ENCODE data around the gene DUSP10.

The DUSP10 gene

GRCh38 chr1:221704306-221704705, 37.6 kb downstream of the DUSP10 start:
- H3K36me3 ChIP-seq (ENCODE audit: control insufficient read depth, insufficient read depth, low read length) = no peaks in the 10 kb centered on the region
- no peak overlapping the region for H3K4me3 ChIP-seq (ENCODE audit: low read length)
- H3K4me1 ChIP-seq (ENCODE audit: control insufficient read depth, insufficient read depth, low read length) = peaks cover 14% of the 10 kb centered on the region
- no peaks in the 10 kb centered on the region for H3K9me3 ChIP-seq (ENCODE audit: control insufficient read depth, low read length)
- no peaks in the 10 kb centered on the region for H3K27me3 ChIP-seq (ENCODE audit: control insufficient read depth, insufficient read depth, low read length)
- H3K9ac ChIP-seq (ENCODE audit: low read length) = no peak overlapping the region

GRCh38 chr1:221701570-221702186, 40.2 kb downstream of the DUSP10 start:
- H3K36me3 ChIP-seq (ENCODE audit: control insufficient read depth, insufficient read depth, low read length) = no peaks in the 10 kb centered on the region
- no peaks in the 10 kb centered on the region for H3K27me3 ChIP-seq (ENCODE audit: control insufficient read depth, insufficient read depth, low read length)
- H3K9me3 ChIP-seq (ENCODE audit: control insufficient read depth, low read length) = no peaks in the 10 kb centered on the region
- H3K4me3 ChIP-seq (ENCODE audit: low read length) = no peak overlapping the region
- no peaks in the 10 kb centered on the region for H3K4me1 ChIP-seq (ENCODE audit: control insufficient read depth, insufficient read depth, low read length)
- H3K9ac ChIP-seq (ENCODE audit: low read length) = no peak overlapping the region

- no peak overlapping the region for H3K4me3 ChIP-seq (ENCODE audit: low read length)
- no peaks in the 10 kb centered on the region for H3K36me3 ChIP-seq (ENCODE audit: control insufficient read depth, insufficient read depth, low read length)
- H3K9ac ChIP-seq (ENCODE audit: low read length) = no peak overlapping the region
- H3K27me3 ChIP-seq (ENCODE audit: control insufficient read depth, insufficient read depth, low read length) = no peaks in the 10 kb centered on the region
- no peaks in the 10 kb centered on the region for H3K4me1 ChIP-seq (ENCODE audit: control insufficient read depth, insufficient read depth, low read length)
- H3K9me3 ChIP-seq (ENCODE audit: control insufficient read depth, low read length) = no peaks in the 10 kb centered on the region
Observed at GRCh38 chr1:221700948-221701347, 40.9 kb downstream of the DUSP10 start.

GRCh38 chr1:221700536-221700935, 41.4 kb downstream of the DUSP10 start:
- no peak overlapping the region for H3K9ac ChIP-seq (ENCODE audit: low read length)
- no peaks in the 10 kb centered on the region for H3K36me3 ChIP-seq (ENCODE audit: control insufficient read depth, insufficient read depth, low read length)
- H3K27me3 ChIP-seq (ENCODE audit: control insufficient read depth, insufficient read depth, low read length) = no peaks in the 10 kb centered on the region
- no peaks in the 10 kb centered on the region for H3K4me1 ChIP-seq (ENCODE audit: control insufficient read depth, insufficient read depth, low read length)
- H3K4me3 ChIP-seq (ENCODE audit: low read length) = no peak overlapping the region
- no peaks in the 10 kb centered on the region for H3K9me3 ChIP-seq (ENCODE audit: control insufficient read depth, low read length)

- H3K27me3 ChIP-seq (ENCODE audit: control insufficient read depth, insufficient read depth, low read length) = no peaks in the 10 kb centered on the region
Observed at GRCh38 chr1:221699978-221700519, 41.8 kb downstream of the DUSP10 start.

GRCh38 chr1:221699577-221699976, 42.3 kb downstream of the DUSP10 start:
- Histone ChIP-seq H3K4me3 (ENCODE audit: low read length) (no peak overlapping the region), H3K9me3 (ENCODE audit: control insufficient read depth, low read length) (no peaks in the 10 kb centered on the region), H3K27me3 (ENCODE audit: control insufficient read depth, insufficient read depth, low read length) (no peaks in the 10 kb centered on the region), H3K36me3 (ENCODE audit: control insufficient read depth, insufficient read depth, low read length) (no peaks in the 10 kb centered on the region), H3K9ac (ENCODE audit: low read length) (no peak overlapping the region), H3K4me1 (ENCODE audit: control insufficient read depth, insufficient read depth, low read length) (no peaks in the 10 kb centered on the region)

More at GRCh38 chr1:221699978-221700519, 41.8 kb downstream of the DUSP10 start:
- no peak overlapping the region for H3K4me3 ChIP-seq (ENCODE audit: low read length)
- H3K9me3 ChIP-seq (ENCODE audit: control insufficient read depth, low read length) = no peaks in the 10 kb centered on the region
- no peak overlapping the region for H3K9ac ChIP-seq (ENCODE audit: low read length)
- H3K36me3 ChIP-seq (ENCODE audit: control insufficient read depth, insufficient read depth, low read length) = no peaks in the 10 kb centered on the region
- no peaks in the 10 kb centered on the region for H3K4me1 ChIP-seq (ENCODE audit: control insufficient read depth, insufficient read depth, low read length)

- Histone ChIP-seq H3K9ac (ENCODE audit: low read length) (no peak overlapping the region), H3K4me1 (ENCODE audit: control insufficient read depth, insufficient read depth, low read length) (no peaks in the 10 kb centered on the region), H3K9me3 (ENCODE audit: control insufficient read depth, low read length) (no peaks in the 10 kb centered on the region), H3K36me3 (ENCODE audit: control insufficient read depth, insufficient read depth, low read length) (no peaks in the 10 kb centered on the region), H3K4me3 (ENCODE audit: low read length) (no peak overlapping the region), H3K27me3 (ENCODE audit: control insufficient read depth, insufficient read depth, low read length) (no peaks in the 10 kb centered on the region)
Observed at GRCh38 chr1:221698579-221699349, 43.1 kb downstream of the DUSP10 start.

GRCh38 chr1:221697923-221698425, 43.9 kb downstream of the DUSP10 start:
- no peaks in the 10 kb centered on the region for H3K27me3 ChIP-seq (ENCODE audit: control insufficient read depth, insufficient read depth, low read length)
- no peaks in the 10 kb centered on the region for H3K4me1 ChIP-seq (ENCODE audit: control insufficient read depth, insufficient read depth, low read length)
- no peaks in the 10 kb centered on the region for H3K9me3 ChIP-seq (ENCODE audit: control insufficient read depth, low read length)
- no peak overlapping the region for H3K4me3 ChIP-seq (ENCODE audit: low read length)
- H3K9ac ChIP-seq (ENCODE audit: low read length) = no peak overlapping the region
- no peaks in the 10 kb centered on the region for H3K36me3 ChIP-seq (ENCODE audit: control insufficient read depth, insufficient read depth, low read length)

- no peak overlapping the region for H3K9ac ChIP-seq (ENCODE audit: low read length)
Observed at GRCh38 chr1:221696718-221697461, 45.0 kb downstream of the DUSP10 start.

GRCh38 chr1:221696027-221696426, 45.9 kb downstream of the DUSP10 start:
- Histone ChIP-seq H3K27me3 (ENCODE audit: control insufficient read depth, insufficient read depth, low read length) (no peaks in the 10 kb centered on the region), H3K9ac (ENCODE audit: low read length) (no peak overlapping the region), H3K9me3 (ENCODE audit: control insufficient read depth, low read length) (no peaks in the 10 kb centered on the region), H3K4me1 (ENCODE audit: control insufficient read depth, insufficient read depth, low read length) (no peaks in the 10 kb centered on the region), H3K4me3 (ENCODE audit: low read length) (no peak overlapping the region), H3K36me3 (ENCODE audit: control insufficient read depth, insufficient read depth, low read length) (no peaks in the 10 kb centered on the region)

More at GRCh38 chr1:221696718-221697461, 45.0 kb downstream of the DUSP10 start:
- Histone ChIP-seq H3K4me1 (ENCODE audit: control insufficient read depth, insufficient read depth, low read length) (no peaks in the 10 kb centered on the region), H3K9me3 (ENCODE audit: control insufficient read depth, low read length) (no peaks in the 10 kb centered on the region), H3K27me3 (ENCODE audit: control insufficient read depth, insufficient read depth, low read length) (no peaks in the 10 kb centered on the region), H3K36me3 (ENCODE audit: control insufficient read depth, insufficient read depth, low read length) (no peaks in the 10 kb centered on the region), H3K4me3 (ENCODE audit: low read length) (no peak overlapping the region)

- H3K36me3 ChIP-seq (ENCODE audit: control insufficient read depth, insufficient read depth, low read length) = no peaks in the 10 kb centered on the region
- no peaks in the 10 kb centered on the region for H3K4me1 ChIP-seq (ENCODE audit: control insufficient read depth, insufficient read depth, low read length)
- no peaks in the 10 kb centered on the region for H3K27me3 ChIP-seq (ENCODE audit: control insufficient read depth, insufficient read depth, low read length)
- no peak overlapping the region for H3K9ac ChIP-seq (ENCODE audit: low read length)
- no peaks in the 10 kb centered on the region for H3K9me3 ChIP-seq (ENCODE audit: control insufficient read depth, low read length)
- H3K4me3 ChIP-seq (ENCODE audit: low read length) = no peak overlapping the region
Observed at GRCh38 chr1:221695301-221695700, 46.6 kb downstream of the DUSP10 start.

GRCh38 chr1:221694109-221694508, 47.8 kb downstream of the DUSP10 start:
- no peaks in the 10 kb centered on the region for H3K36me3 ChIP-seq (ENCODE audit: control insufficient read depth, insufficient read depth, low read length)
- H3K27me3 ChIP-seq (ENCODE audit: control insufficient read depth, insufficient read depth, low read length) = no peaks in the 10 kb centered on the region
- H3K9ac ChIP-seq (ENCODE audit: low read length) = no peak overlapping the region

More at GRCh38 chr1:221694109-221694508, 47.8 kb downstream of the DUSP10 start:
- H3K4me1 ChIP-seq (ENCODE audit: control insufficient read depth, insufficient read depth, low read length) = no peaks in the 10 kb centered on the region
- no peaks in the 10 kb centered on the region for H3K9me3 ChIP-seq (ENCODE audit: control insufficient read depth, low read length)
- H3K4me3 ChIP-seq (ENCODE audit: low read length) = no peak overlapping the region

Data from mucosa of stomach (tissue), 1 donor.